Astrocyte (in vitro differentiated cells and primary cell): ENCODE data around the gene WDR6. TPM values are rescaled to one million over a fixed set of nuclear protein-coding genes. Genes with fewer than 3 reads are reported as not detected.

Source experiments
- DNase-seq: peaks from one replicate; pipeline ENCODE4 v3.0.0-alpha.2; 2010; ENCODE audit warnings: low read depth
- FAIRE-seq: peaks from 2 replicates; lab custom pipeline; 2011; peaks lifted over from hg19 to GRCh38; lab: Jason Lieb, UNC
- H2AFZ ChIP-seq: 2 replicates; pipeline ENCODE4 v1.6.0; 2012; ENCODE audit warnings: low read depth, low read length, inconsistent platforms
- H3K27ac ChIP-seq: 2 replicates; pipeline ENCODE4 v1.5.1; 2011; ENCODE audit warnings: low read depth, low read length, inconsistent platforms
- H3K27me3 ChIP-seq: 2 replicates; pipeline ENCODE4 v1.6.0; 2011; ENCODE audit warnings: low read length, inconsistent platforms; ENCODE audit not compliant: insufficient read depth
- H3K36me3 ChIP-seq: 2 replicates; pipeline ENCODE4 v1.5.1; 2011; ENCODE audit warnings: low read length, inconsistent platforms; ENCODE audit not compliant: insufficient read depth
- H3K4me1 ChIP-seq: 2 replicates; pipeline ENCODE4 v1.5.1; 2011; ENCODE audit warnings: low read length, inconsistent platforms; ENCODE audit not compliant: insufficient read depth
- H3K4me2 ChIP-seq: 2 replicates; pipeline ENCODE4 v1.6.0; 2012; ENCODE audit warnings: low read length, inconsistent platforms
- H3K4me3 ChIP-seq: 2 replicates; pipeline ENCODE4 v1.5.1; 2011; ENCODE audit warnings: low read depth, mild to moderate bottlenecking, low read length, inconsistent platforms; ENCODE audit not compliant: insufficient read depth
- H3K79me2 ChIP-seq: 2 replicates; pipeline ENCODE4 v1.6.0; 2012; ENCODE audit warnings: mild to moderate bottlenecking, low read length, inconsistent platforms; ENCODE audit not compliant: insufficient read depth
- H3K9ac ChIP-seq: 2 replicates; pipeline ENCODE4 v1.6.0; 2012; ENCODE audit warnings: mild to moderate bottlenecking, low read length, inconsistent platforms
- H3K9me3 ChIP-seq: 2 replicates; pipeline ENCODE4 v1.5.1; 2012; ENCODE audit warnings: low read depth, mild to moderate bottlenecking, low read length, inconsistent platforms; ENCODE audit not compliant: insufficient read depth
- H4K20me1 ChIP-seq: 2 replicates; pipeline ENCODE4 v1.6.0; 2012; ENCODE audit warnings: low read length, inconsistent platforms; ENCODE audit not compliant: insufficient read depth
- H3K27ac Mint-ChIP-seq: one replicate; pipeline ENCODE4 v1.8.0; 2021; ENCODE audit warnings: mild to moderate bottlenecking, mixed read lengths; ENCODE audit not compliant: unreplicated experiment
- H3K27me3 Mint-ChIP-seq: one replicate; pipeline ENCODE4 v1.8.0; 2021; ENCODE audit warnings: low read depth, mixed read lengths; ENCODE audit not compliant: unreplicated experiment
- H3K36me3 Mint-ChIP-seq: one replicate; pipeline ENCODE4 v1.8.0; 2021; ENCODE audit warnings: low read depth, mixed read lengths; ENCODE audit not compliant: unreplicated experiment
- H3K4me1 Mint-ChIP-seq: one replicate; pipeline ENCODE4 v1.8.0; 2021; ENCODE audit warnings: low read depth, mixed read lengths; ENCODE audit not compliant: unreplicated experiment
- H3K4me3 Mint-ChIP-seq: one replicate; pipeline ENCODE4 v1.8.0; 2021; ENCODE audit warnings: mild to moderate bottlenecking, moderate library complexity, mixed read lengths; ENCODE audit not compliant: unreplicated experiment
- H3K9me3 Mint-ChIP-seq: one replicate; pipeline ENCODE4 v1.8.0; 2021; ENCODE audit warnings: mild to moderate bottlenecking, mixed read lengths; ENCODE audit not compliant: unreplicated experiment
- CTCF ChIP-seq: IDR thresholded peaks from 2 replicates; pipeline ENCODE4 v1.5.1; 2011; ENCODE audit warnings: low read depth, mild to moderate bottlenecking, inconsistent platforms, low read length, moderate library complexity; ENCODE audit not compliant: insufficient read depth
- EZH2 ChIP-seq: IDR thresholded peaks from 2 replicates; pipeline ENCODE4 v1.6.1; 2012; ENCODE audit warnings: mild to moderate bottlenecking, low read length, inconsistent platforms; ENCODE audit not compliant: insufficient read depth
- total RNA-seq: library from RNA; stranded (reverse); gene quantifications from 2 replicates; pipeline ENCODE4 v1.2.1, GENCODE V29; 2021

Gene WDR6
- total RNA-seq, 1 donor from 2014 or later, result 130 TPM

GRCh38 chr3:49001155-49001554, 6.0 kb upstream of the WDR6 start:
- no peak overlapping the region for H2AFZ ChIP-seq
- no peaks in the 10 kb centered on the region for H3K27me3 Mint-ChIP-seq

GRCh38 chr3:49004352-49005302, 2.6 kb upstream of the WDR6 start:
- Histone ChIP-seq H2AFZ (no peak overlapping the region), H3K9ac (no peak overlapping the region), H3K9me3 (no peaks in the 10 kb centered on the region), H3K4me2 (no peak overlapping the region), H3K4me1 (peaks cover 16% of the 10 kb centered on the region), H4K20me1 (peaks cover 18% of the 10 kb centered on the region), H3K79me2 (peaks cover 34% of the 10 kb centered on the region), H3K27me3 (no peaks in the 10 kb centered on the region), H3K4me3 (no peak overlapping the region), H3K36me3 (no peaks in the 10 kb centered on the region), H3K27ac (no peak overlapping the region)
- Mint-ChIP-seq H3K36me3 (peaks cover 5% of the 10 kb centered on the region), H3K4me3 (no peak overlapping the region), H3K4me1 (peaks cover 8% of the 10 kb centered on the region), H3K27ac (no peak overlapping the region), H3K9me3 (no peaks in the 10 kb centered on the region), H3K27me3 (no peaks in the 10 kb centered on the region)
- FAIRE-seq (no peak), DNase-seq (no peak)
- no peak for TF ChIP-seq CTCF
- no peak for TF ChIP-seq EZH2

More at GRCh38 chr3:49001155-49001554, 6.0 kb upstream of the WDR6 start:
- DNase-seq, result no peak
- H3K4me1 ChIP-seq, result peaks cover 3% of the 10 kb centered on the region
- H4K20me1 ChIP-seq, result no peaks in the 10 kb centered on the region
- no peaks in the 10 kb centered on the region for H3K79me2 ChIP-seq
- Mint-ChIP-seq H3K4me3 (no peak overlapping the region), H3K27ac (no peak overlapping the region), H3K36me3 (peaks cover 5% of the 10 kb centered on the region), H3K4me1 (no peaks in the 10 kb centered on the region), H3K9me3 (no peaks in the 10 kb centered on the region)
- H3K4me2 ChIP-seq, result no peak overlapping the region
- H3K4me3 ChIP-seq, result no peak overlapping the region
- no peak overlapping the region for H3K27ac ChIP-seq
- no peaks in the 10 kb centered on the region for H3K36me3 ChIP-seq
- no peaks in the 10 kb centered on the region for H3K27me3 ChIP-seq
- no peaks in the 10 kb centered on the region for H3K9me3 ChIP-seq
- FAIRE-seq, result no peak
- H3K9ac ChIP-seq, result no peak overlapping the region
- TF ChIP-seq CTCF (no peak), EZH2 (no peak)

- DNase-seq (no peak), FAIRE-seq (no peak)
- H3K27ac ChIP-seq, result no peak overlapping the region
- no peaks in the 10 kb centered on the region for H3K27me3 ChIP-seq
- no peak overlapping the region for H3K4me3 ChIP-seq
- H3K36me3 ChIP-seq, result no peaks in the 10 kb centered on the region
- H4K20me1 ChIP-seq, result peaks cover 20% of the 10 kb centered on the region
- peaks cover 8% of the 10 kb centered on the region for H3K4me1 Mint-ChIP-seq
- no peaks in the 10 kb centered on the region for H3K9me3 ChIP-seq
- no peak overlapping the region for H2AFZ ChIP-seq
- H3K4me1 ChIP-seq, result peaks cover 16% of the 10 kb centered on the region
- TF ChIP-seq EZH2 (no peak), CTCF (no peak)
- peaks cover 40% of the 10 kb centered on the region for H3K79me2 ChIP-seq
- no peak overlapping the region for H3K9ac ChIP-seq
- no peaks in the 10 kb centered on the region for H3K9me3 Mint-ChIP-seq
- no peak overlapping the region for H3K4me2 ChIP-seq
- peaks cover 5% of the 10 kb centered on the region for H3K36me3 Mint-ChIP-seq
- no peak overlapping the region for H3K27ac Mint-ChIP-seq
- no peaks in the 10 kb centered on the region for H3K27me3 Mint-ChIP-seq
- no peak overlapping the region for H3K4me3 Mint-ChIP-seq
Observed at GRCh38 chr3:49005303-49005680, 1.9 kb upstream of the WDR6 start.
